IMR-90 (cell line): Measurements from ENCODE around the gene CHRNA3. TPM values are rescaled to one million over a fixed set of nuclear protein-coding genes. Genes with fewer than 3 reads are reported as not detected.

ENCODE experiments used
- ATAC-seq: fragments of 200-7000 bp; cut with Tn5 transposase; 2 replicates; pipeline ENCODE4 v1.9.1; 2020; ENCODE audit warnings: low read depth, mild to moderate bottlenecking, moderate library complexity
- BruUV-seq: library from RNA; stranded (reverse); fragments of 400-500 nt; replicated peaks from 2 replicates; lab custom pipeline; 2021; lab: Mats Ljungman, UMichigan
- CTCF ChIA-PET: fragments of 300-600 bp; formaldehyde crosslinking; extraction: SDS; loops from one replicate; lab custom pipeline; 2021; ENCODE audit warnings: antibody characterized with exemption; lab: Yijun Ruan, JAX
- POLR2A ChIA-PET: fragments of 300-600 bp; sonication (Branson Sonifier 250); formaldehyde crosslinking; loops from one replicate; lab custom pipeline; 2022; ENCODE audit warnings: antibody characterized with exemption; ENCODE audit not compliant: unreplicated experiment; lab: Charles Lee
- DNase-seq: peaks from one replicate; pipeline ENCODE4 v3.0.0; 2013
- H2AFZ ChIP-seq: replicated peaks from 2 replicates; pipeline ENCODE3; 2013; ENCODE audit warnings: low read length, mild to moderate bottlenecking; ENCODE audit not compliant: poor library complexity
- H2AK5ac ChIP-seq: 2 replicates; pipeline ENCODE4 v1.6.1; 2013; ENCODE audit warnings: low read depth, low read length, inconsistent platforms
- H2AK9ac ChIP-seq: replicated peaks from 2 replicates; pipeline ENCODE3; 2013; ENCODE audit warnings: mild to moderate bottlenecking, low read depth, low read length, moderate library complexity; ENCODE audit not compliant: poor library complexity
- H2BK120ac ChIP-seq: 2 replicates; pipeline ENCODE4 v1.6.1; 2013; ENCODE audit warnings: low read depth, low read length, inconsistent platforms
- H2BK15ac ChIP-seq: 3 replicates; pipeline ENCODE4 v1.6.1; 2013; ENCODE audit warnings: low read depth, low read length, inconsistent platforms
- H2BK20ac ChIP-seq: 2 replicates; pipeline ENCODE4 v1.6.1; 2013; ENCODE audit warnings: low read depth, mild to moderate bottlenecking, inconsistent platforms, low read length, moderate library complexity
- H2BK5ac ChIP-seq: 2 replicates; pipeline ENCODE4 v1.6.1; 2013; ENCODE audit warnings: mild to moderate bottlenecking, low read depth, low read length, inconsistent platforms; ENCODE audit not compliant: poor library complexity, severe bottlenecking
- H3K14ac ChIP-seq: replicated peaks from 2 replicates; pipeline ENCODE4 v1.6.1; 2013; ENCODE audit warnings: low read depth, low read length, inconsistent platforms
- H3K18ac ChIP-seq: 2 replicates; pipeline ENCODE4 v1.6.1; 2013; ENCODE audit warnings: low read depth, low read length, control low read depth
- H3K23ac ChIP-seq: 2 replicates; pipeline ENCODE4 v1.6.1; 2013; ENCODE audit warnings: low read depth, low read length, inconsistent platforms
- H3K27ac ChIP-seq: 2 replicates; pipeline ENCODE4 v1.5.1; 2013; ENCODE audit warnings: mild to moderate bottlenecking, control low read depth, low read length; ENCODE audit not compliant: insufficient read depth
- H3K27me3 ChIP-seq: 2 replicates; pipeline ENCODE4 v1.6.1; 2013; ENCODE audit warnings: low read length; ENCODE audit not compliant: control insufficient read depth, insufficient read depth
- H3K36me3 ChIP-seq: 2 replicates; pipeline ENCODE4 v1.6.1; 2013; ENCODE audit warnings: low read length, mixed read lengths; ENCODE audit not compliant: control insufficient read depth, insufficient read depth
- H3K4ac ChIP-seq: 2 replicates; pipeline ENCODE4 v1.6.1; 2013; ENCODE audit warnings: low read depth, low read length, inconsistent platforms
- H3K4me1 ChIP-seq: 2 replicates; pipeline ENCODE4 v1.6.1; 2013; ENCODE audit warnings: low read length, mixed read lengths; ENCODE audit not compliant: control insufficient read depth, insufficient read depth
- H3K4me2 ChIP-seq: 2 replicates; pipeline ENCODE4 v1.6.1; 2013; ENCODE audit warnings: low read depth, mild to moderate bottlenecking, control low read depth, low read length, moderate library complexity
- H3K4me3 ChIP-seq: 2 replicates; pipeline ENCODE4 v1.5.1; 2013; ENCODE audit warnings: low read depth, mild to moderate bottlenecking, control low read depth, low read length, moderate library complexity; ENCODE audit not compliant: insufficient read depth
- H3K56ac ChIP-seq: 2 replicates; pipeline ENCODE4 v1.6.1; 2013; ENCODE audit warnings: low read length, inconsistent platforms; ENCODE audit not compliant: insufficient read depth; ENCODE audit errors: extremely low read depth
- H3K79me1 ChIP-seq, 2 experiments: 2 replicates each; pipeline ENCODE4 v1.6.1; 2013; ENCODE audit warnings: low read length in 2 of 2, inconsistent platforms in 1 of 2, low read depth in 1 of 2
- H3K9ac ChIP-seq: 2 replicates; pipeline ENCODE4 v1.6.1; 2013; ENCODE audit warnings: low read depth, low read length, control low read depth
- H3K9me1 ChIP-seq: 2 replicates; pipeline ENCODE4 v1.6.1; 2013; ENCODE audit warnings: low read length, inconsistent platforms; ENCODE audit not compliant: insufficient read depth
- H3K9me3 ChIP-seq: 2 replicates; pipeline ENCODE4 v1.6.1; 2013; ENCODE audit warnings: low read length; ENCODE audit not compliant: control insufficient read depth, insufficient read depth
- H4K20me1 ChIP-seq: 2 replicates; pipeline ENCODE4 v1.6.1; 2013; ENCODE audit warnings: low read length, inconsistent platforms; ENCODE audit not compliant: insufficient read depth
- H4K5ac ChIP-seq: 2 replicates; pipeline ENCODE4 v1.6.1; 2013; ENCODE audit warnings: mild to moderate bottlenecking, low read depth, low read length, control low read depth
- H4K8ac ChIP-seq, 2 experiments: 2 replicates each; pipeline ENCODE4 v1.6.1; 2013; ENCODE audit warnings: low read depth in 2 of 2, low read length in 2 of 2, control low read depth in 1 of 2, inconsistent platforms in 1 of 2
- H4K91ac ChIP-seq: 2 replicates; pipeline ENCODE4 v1.6.1; 2013; ENCODE audit warnings: low read depth, low read length, inconsistent platforms; ENCODE audit not compliant: insufficient read depth
- BHLHE40 ChIP-seq: fragments of 150-350 bp; IDR thresholded peaks from 2 replicates; pipeline ENCODE4 v1.6.1; 2016; ENCODE audit warnings: mild to moderate bottlenecking, low read depth, low read length
- CEBPB ChIP-seq: IDR thresholded peaks from 2 replicates; pipeline ENCODE4 v1.6.1; 2012; ENCODE audit warnings: low read depth, low read length, improper control_type of control experiment
- CHD1 ChIP-seq: IDR thresholded peaks from 2 replicates; pipeline ENCODE4 v1.6.1; 2012; ENCODE audit warnings: low read depth, low read length, improper control_type of control experiment
- FOS ChIP-seq: fragments of 150-350 bp; IDR thresholded peaks from 2 replicates; pipeline ENCODE4 v1.6.1; 2016; ENCODE audit warnings: low read depth, low read length
- MAFK ChIP-seq: IDR thresholded peaks from 2 replicates; pipeline ENCODE4 v1.6.1; 2012; ENCODE audit warnings: low read depth, low read length, improper control_type of control experiment
- MAZ ChIP-seq: IDR thresholded peaks from 2 replicates; pipeline ENCODE4 v1.6.1; 2012; ENCODE audit warnings: low read depth, mild to moderate bottlenecking, low read length, improper control_type of control experiment, moderate library complexity, borderline replicate concordance
- MXI1 ChIP-seq: IDR thresholded peaks from 2 replicates; pipeline ENCODE4 v1.6.1; 2012; ENCODE audit warnings: low read depth, mild to moderate bottlenecking, low read length, moderate library complexity, borderline replicate concordance
- NFE2L2 ChIP-seq: fragments of 150-350 bp; IDR thresholded peaks from 2 replicates; pipeline ENCODE4 v1.6.1; 2016; ENCODE audit warnings: low read depth, mild to moderate bottlenecking, low read length
- POLR2A ChIP-seq: IDR thresholded peaks from 2 replicates; pipeline ENCODE4 v1.6.1; 2012; ENCODE audit warnings: mild to moderate bottlenecking, low read depth, low read length
- RAD21 ChIP-seq: IDR thresholded peaks from 2 replicates; pipeline ENCODE4 v1.6.1; 2012; ENCODE audit warnings: low read length, improper control_type of control experiment
- RCOR1 ChIP-seq: IDR thresholded peaks from 2 replicates; pipeline ENCODE4 v1.6.1; 2012; ENCODE audit warnings: mild to moderate bottlenecking, low read length, improper control_type of control experiment; ENCODE audit not compliant: insufficient replicate concordance
- RFX5 ChIP-seq: IDR thresholded peaks from 2 replicates; pipeline ENCODE4 v1.8.0; 2012; ENCODE audit warnings: low read depth, mild to moderate bottlenecking, low read length, moderate library complexity
- SMC3 ChIP-seq: fragments of 150-350 bp; IDR thresholded peaks from 2 replicates; pipeline ENCODE4 v1.6.1; 2016; ENCODE audit warnings: low read depth, mild to moderate bottlenecking, antibody characterized with exemption, low read length, moderate library complexity
- WGBS, 2 experiments: methylation state at CpG; one replicate each; pipeline versions ENCODE4 v1.1.5 to v1.1.7; 2013; ENCODE audit warnings: missing lambda C conversion rate in 2 of 2; ENCODE audit not compliant: insufficient read length in 1 of 2; ENCODE audit errors: extremely low coverage in 2 of 2; 5-methylcytosine and 5-hydroxymethylcytosine counted together
- dilution Hi-C: fragments of 300-500 bp; cut with HindIII; formaldehyde crosslinking; loops from one replicate; pipeline ENCODE4 v1.14.3; 2018; ENCODE audit warnings: low sequenced_read_pairs; ENCODE audit not compliant: unreplicated experiment
- in situ Hi-C: fragments of 300-500 bp; cut with MboI; formaldehyde crosslinking; loops from 3 replicates; pipeline ENCODE4 v1.14.3; 2019; ENCODE audit warnings: low sequenced_read_pairs, inconsistent platforms, mixed read lengths
- intact Hi-C: fragments of 100-400 bp; cut with micrococcal nuclease; formaldehyde crosslinking; loops from 2 replicates; pipeline ENCODE4 v1.10.0; 2022
- polyA plus RNA-seq, 3 experiments: library from polyadenylated mRNA; depleted of rRNA; stranded (reverse); fragments of >200 nt; gene quantifications; 2 replicates each; pipeline ENCODE4 v1.2.3, GENCODE V29; 2012; ENCODE audit warnings: low replicate concordance in 1 of 3
- total RNA-seq: library from RNA; depleted of rRNA; stranded (reverse); fragments of >200 nt; gene quantifications from 2 replicates; pipeline ENCODE4 v1.2.3, GENCODE V29; 2012
- TF ChIP-seq, protein P1 (sequence below): fragments of 150-350 bp; IDR thresholded peaks from 2 replicates; pipeline ENCODE4 v1.6.1; 2017; ENCODE audit warnings: mild to moderate bottlenecking, antibody characterized with exemption, low read length, low read depth
- TF ChIP-seq, protein P2 (sequence below): fragments of 150-350 bp; IDR thresholded peaks from 2 replicates; pipeline ENCODE4 v1.6.1; 2016; ENCODE audit warnings: low read depth, mild to moderate bottlenecking, low read length, moderate library complexity, borderline replicate concordance
- TF ChIP-seq, protein P3 (sequence below): conservative IDR thresholded peaks from 2 replicates; pipeline ENCODE4 v1.5.1; 2012; ENCODE audit warnings: mild to moderate bottlenecking, low read depth, low read length, improper control_type of control experiment

Gene CHRNA3
- total and polyA plus RNA-seq, 2 of the 4 experiments (the other 2 are of a cell fraction), result not detected

DNA sequence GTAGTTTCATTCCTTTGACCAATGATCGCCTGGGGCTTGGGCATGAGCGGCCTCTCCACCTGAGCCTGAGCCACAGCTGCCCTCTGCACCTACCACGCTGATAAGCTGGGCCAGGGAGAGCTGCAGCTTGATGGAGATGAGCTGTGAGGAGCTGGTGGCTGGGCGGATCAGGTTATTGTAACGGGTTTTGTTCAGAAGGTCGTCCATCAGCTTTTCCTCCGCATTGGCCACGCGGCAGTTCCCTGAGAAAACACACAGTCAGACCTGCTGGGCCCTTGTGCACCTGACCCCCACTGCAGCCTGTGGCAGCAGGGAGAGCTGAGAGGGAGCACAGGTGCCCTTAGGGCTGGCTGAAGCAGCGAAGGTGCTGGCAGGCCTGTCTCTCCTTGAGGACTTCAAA, 14.6 kb upstream of the CHRNA3 start:
- no peak for DNase-seq
- H3K9ac ChIP-seq, result no peak overlapping the region
- no peak overlapping the region for H4K91ac ChIP-seq
- no peak overlapping the region for H3K14ac ChIP-seq
- no peaks in the 10 kb centered on the region for H4K20me1 ChIP-seq
- H2BK5ac ChIP-seq, result no peak overlapping the region
- H2AFZ ChIP-seq, result no peak overlapping the region
- no peak overlapping the region for H3K4me3 ChIP-seq
- peaks cover 41% of the 10 kb centered on the region for H3K27me3 ChIP-seq
- no peak overlapping the region for H2BK120ac ChIP-seq
- H3K79me1 ChIP-seq, result no peaks in the 10 kb centered on the region
- H3K27ac ChIP-seq, result no peak overlapping the region
- intact Hi-C loops (loop anchor here (5.0 kb wide), 1 partner anchor 377 kb away; no protein-coding TSS in a partner anchor), in situ Hi-C loops (no loop called here), dilution Hi-C loops (no loop called here)
- ATAC-seq, result no peak
- POLR2A ChIA-PET, result no interaction called here
- no peak overlapping the region for H4K5ac ChIP-seq
- H3K36me3 ChIP-seq, result no peaks in the 10 kb centered on the region
- WGBS, 2 experiments, result 72% methylated on average over 5 of the region's 10 CpGs; no CpG with 5 or more reads in 1 of the 2 experiments
- TF ChIP-seq, protein P1, sequence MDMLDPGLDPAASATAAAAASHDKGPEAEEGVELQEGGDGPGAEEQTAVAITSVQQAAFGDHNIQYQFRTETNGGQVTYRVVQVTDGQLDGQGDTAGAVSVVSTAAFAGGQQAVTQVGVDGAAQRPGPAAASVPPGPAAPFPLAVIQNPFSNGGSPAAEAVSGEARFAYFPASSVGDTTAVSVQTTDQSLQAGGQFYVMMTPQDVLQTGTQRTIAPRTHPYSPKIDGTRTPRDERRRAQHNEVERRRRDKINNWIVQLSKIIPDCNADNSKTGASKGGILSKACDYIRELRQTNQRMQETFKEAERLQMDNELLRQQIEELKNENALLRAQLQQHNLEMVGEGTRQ, result no peak
- TF ChIP-seq CEBPB, result no peak
- TF ChIP-seq MAZ, result no peak
- TF ChIP-seq, protein P2, sequence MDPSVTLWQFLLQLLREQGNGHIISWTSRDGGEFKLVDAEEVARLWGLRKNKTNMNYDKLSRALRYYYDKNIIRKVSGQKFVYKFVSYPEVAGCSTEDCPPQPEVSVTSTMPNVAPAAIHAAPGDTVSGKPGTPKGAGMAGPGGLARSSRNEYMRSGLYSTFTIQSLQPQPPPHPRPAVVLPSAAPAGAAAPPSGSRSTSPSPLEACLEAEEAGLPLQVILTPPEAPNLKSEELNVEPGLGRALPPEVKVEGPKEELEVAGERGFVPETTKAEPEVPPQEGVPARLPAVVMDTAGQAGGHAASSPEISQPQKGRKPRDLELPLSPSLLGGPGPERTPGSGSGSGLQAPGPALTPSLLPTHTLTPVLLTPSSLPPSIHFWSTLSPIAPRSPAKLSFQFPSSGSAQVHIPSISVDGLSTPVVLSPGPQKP, result no peak
- TF ChIP-seq NFE2L2, result no peak
- TF ChIP-seq BHLHE40, result no peak
- TF ChIP-seq POLR2A, result no peak
- TF ChIP-seq MXI1, result no peak
- TF ChIP-seq SMC3, result no peak
- no peak for TF ChIP-seq MAFK
- TF ChIP-seq, protein P3, sequence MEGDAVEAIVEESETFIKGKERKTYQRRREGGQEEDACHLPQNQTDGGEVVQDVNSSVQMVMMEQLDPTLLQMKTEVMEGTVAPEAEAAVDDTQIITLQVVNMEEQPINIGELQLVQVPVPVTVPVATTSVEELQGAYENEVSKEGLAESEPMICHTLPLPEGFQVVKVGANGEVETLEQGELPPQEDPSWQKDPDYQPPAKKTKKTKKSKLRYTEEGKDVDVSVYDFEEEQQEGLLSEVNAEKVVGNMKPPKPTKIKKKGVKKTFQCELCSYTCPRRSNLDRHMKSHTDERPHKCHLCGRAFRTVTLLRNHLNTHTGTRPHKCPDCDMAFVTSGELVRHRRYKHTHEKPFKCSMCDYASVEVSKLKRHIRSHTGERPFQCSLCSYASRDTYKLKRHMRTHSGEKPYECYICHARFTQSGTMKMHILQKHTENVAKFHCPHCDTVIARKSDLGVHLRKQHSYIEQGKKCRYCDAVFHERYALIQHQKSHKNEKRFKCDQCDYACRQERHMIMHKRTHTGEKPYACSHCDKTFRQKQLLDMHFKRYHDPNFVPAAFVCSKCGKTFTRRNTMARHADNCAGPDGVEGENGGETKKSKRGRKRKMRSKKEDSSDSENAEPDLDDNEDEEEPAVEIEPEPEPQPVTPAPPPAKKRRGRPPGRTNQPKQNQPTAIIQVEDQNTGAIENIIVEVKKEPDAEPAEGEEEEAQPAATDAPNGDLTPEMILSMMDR, result no peak
- no peak for TF ChIP-seq FOS
- no peak for TF ChIP-seq RCOR1
- TF ChIP-seq RFX5, result no peak
- no peak for TF ChIP-seq CHD1
- TF ChIP-seq RAD21, result no peak
- no peaks in the 10 kb centered on the region for H3K9me1 ChIP-seq
- no peak overlapping the region for H3K18ac ChIP-seq
- peaks cover 5% of the 10 kb centered on the region for H3K9me3 ChIP-seq
- no TSS peak for BruUV-seq
- H3K23ac ChIP-seq, result no peak overlapping the region
- H2BK15ac ChIP-seq, result no peak overlapping the region
- CTCF ChIA-PET, result no interaction called here
- H2AK5ac ChIP-seq, result no peak overlapping the region
- H3K4me2 ChIP-seq, result no peak overlapping the region
- no peak overlapping the region for H2BK20ac ChIP-seq
- H4K8ac ChIP-seq, result no peak overlapping the region
- no peak overlapping the region for H3K4ac ChIP-seq
- H3K56ac ChIP-seq, result no peak overlapping the region
- no peak overlapping the region for H2AK9ac ChIP-seq
- H3K4me1 ChIP-seq, result no peaks in the 10 kb centered on the region
